Measurements from ENCODE around the gene ORC2. TPM values are rescaled to one million over a fixed set of nuclear protein-coding genes. Genes with fewer than 3 reads are reported as not detected.

The ORC2 gene
- total and polyA plus RNA-seq, 10 of the 15 experiments (the other 5 are each of a cell fraction or from before 2014, with no cell fraction given) = 6.1 to 36.9 (median 17.6) TPM

GRCh38 chr2:200963124-200963917, at the start of gene ORC2 (continued):
- TF ChIP-seq IKZF2 (IDR thresholded peaks at IDR 0.05) (peak; percentile 82 to 88), NKRF (conservative IDR thresholded peaks at IDR 0.05) (peak; percentile 89), MTA3 (IDR thresholded peaks at IDR 0.05; ENCODE audit: borderline replicate concordance, low read length) (no peak), PML (IDR thresholded peaks at IDR 0.05; ENCODE audit: low read length) (peak; percentile 58; the same call in 1 of the 2 replicates), WRNIP1 (IDR thresholded peaks at IDR 0.05; ENCODE audit: borderline replicate concordance, low read depth, low read length) (no peak), MEF2A (IDR thresholded peaks at IDR 0.05; ENCODE audit: insufficient read depth, low read depth, low read length) (no peak), PRDM15 (CRISPR knock-in tag; IDR thresholded peaks at IDR 0.05) (no peak), JUND (IDR thresholded peaks at IDR 0.05; ENCODE audit: low read depth, low read length) (0 out of 2 replicates have a peak, but pooled peaks have one; percentile 34), ZNF274 (IDR thresholded peaks at IDR 0.05; ENCODE audit: insufficient read depth, insufficient read length) (no peak), POU2F2 (IDR thresholded peaks at IDR 0.05; ENCODE audit: borderline replicate concordance, low read depth, low read length) (no peak; the same call in 2 of the 3 replicates), HCFC1 (IDR thresholded peaks at IDR 0.05; ENCODE audit: low read length) (no peak), MAX (IDR thresholded peaks at IDR 0.05; ENCODE audit: low read depth, low read length) (peak; percentile 45; the same call in 1 of the 2 replicates), PKNOX1 (IDR thresholded peaks at IDR 0.05) (peak; percentile 100), RUNX3 (IDR thresholded peaks at IDR 0.05; ENCODE audit: low read length) (no peak; the same call in none of the 2 replicates), NFYA (IDR thresholded peaks at IDR 0.05; ENCODE audit: borderline replicate concordance, low read depth, low read length) (peak; percentile 88), ZNF24 (IDR thresholded peaks at IDR 0.05) (0 out of 2 replicates have a peak, but pooled peaks have one; percentile 4)
- TF ChIP-seq, protein P1, sequence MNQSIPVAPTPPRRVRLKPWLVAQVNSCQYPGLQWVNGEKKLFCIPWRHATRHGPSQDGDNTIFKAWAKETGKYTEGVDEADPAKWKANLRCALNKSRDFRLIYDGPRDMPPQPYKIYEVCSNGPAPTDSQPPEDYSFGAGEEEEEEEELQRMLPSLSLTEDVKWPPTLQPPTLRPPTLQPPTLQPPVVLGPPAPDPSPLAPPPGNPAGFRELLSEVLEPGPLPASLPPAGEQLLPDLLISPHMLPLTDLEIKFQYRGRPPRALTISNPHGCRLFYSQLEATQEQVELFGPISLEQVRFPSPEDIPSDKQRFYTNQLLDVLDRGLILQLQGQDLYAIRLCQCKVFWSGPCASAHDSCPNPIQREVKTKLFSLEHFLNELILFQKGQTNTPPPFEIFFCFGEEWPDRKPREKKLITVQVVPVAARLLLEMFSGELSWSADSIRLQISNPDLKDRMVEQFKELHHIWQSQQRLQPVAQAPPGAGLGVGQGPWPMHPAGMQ (IDR thresholded peaks at IDR 0.05; ENCODE audit: borderline replicate concordance) = no peak

Data from GM12878 (cell line).